ENCODE results near the gene CPTP.
"Not testable (repeated sequence)": the region's sequence is repeated elsewhere in the genome, so short reads cannot be mapped to it uniquely, and the experiment has no call there.

CPTP gene

GRCh38 chr1:1308756-1309250 is 15.8 kb upstream of the CPTP start:
- peaks cover 19% of the 10 kb centered on the region for H3K4me1 Mint-ChIP-seq (ENCODE audit: low read depth)
- no peaks in the 10 kb centered on the region for H3K9me3 Mint-ChIP-seq
- H3K27ac Mint-ChIP-seq: peak overlapping the region; percentile 84
- no peaks in the 10 kb centered on the region for H3K27me3 Mint-ChIP-seq
- H3K4me3 Mint-ChIP-seq: peak overlapping the region; percentile 85
- peaks cover 3% of the 10 kb centered on the region for H3K36me3 Mint-ChIP-seq (ENCODE audit: low read depth)

DNA sequence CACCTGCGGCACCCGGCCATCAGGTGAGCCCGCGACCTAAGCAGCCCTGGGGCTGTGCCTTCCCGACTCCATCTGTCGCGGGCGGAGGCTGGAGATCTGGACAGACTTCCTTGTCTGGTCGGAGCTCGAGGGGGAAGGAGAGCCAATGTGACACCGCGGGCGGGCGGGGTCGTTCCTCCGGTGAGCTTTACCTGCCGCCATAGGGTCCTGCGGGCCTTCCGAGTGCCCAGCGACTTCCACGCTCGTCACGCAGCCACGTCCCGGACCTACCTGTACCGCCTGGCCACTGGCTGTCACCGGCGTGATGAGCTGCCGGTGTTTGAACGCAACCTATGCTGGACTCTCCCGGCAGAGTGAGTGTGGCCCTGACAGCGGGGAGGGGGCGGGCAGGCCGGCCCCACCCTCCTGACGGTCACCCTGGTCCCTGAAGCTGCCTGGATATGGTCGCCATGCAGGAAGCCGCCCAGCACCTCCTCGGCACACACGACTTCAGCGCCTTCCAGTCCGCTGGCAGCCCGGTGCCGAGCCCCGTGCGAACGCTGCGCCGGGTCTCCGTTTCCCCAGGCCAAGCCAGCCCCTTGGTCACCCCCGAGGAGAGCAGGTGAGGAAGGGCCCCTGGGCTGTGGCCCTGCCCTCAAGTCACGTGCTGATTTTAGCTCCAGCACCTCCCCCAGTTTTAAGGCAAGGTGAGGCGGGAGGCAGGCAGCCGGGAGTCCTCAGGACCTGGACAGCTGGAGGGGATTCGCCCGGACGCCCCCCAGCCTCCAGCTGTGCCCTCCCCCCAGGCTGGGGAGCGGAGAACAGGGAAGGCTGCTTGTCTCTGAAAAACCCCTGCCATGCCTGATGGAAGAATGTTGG is 15.1 kb upstream of the CPTP start:
- Mint-ChIP-seq H3K36me3 (ENCODE audit: low read depth) (peaks cover 4% of the 10 kb centered on the region), H3K4me1 (ENCODE audit: low read depth) (peaks cover 19% of the 10 kb centered on the region), H3K4me3 (peak overlapping the region; percentile 81), H3K9me3 (no peaks in the 10 kb centered on the region), H3K27ac (peak overlapping the region; percentile 12), H3K27me3 (no peaks in the 10 kb centered on the region)

- no peak overlapping the region for H3K27ac Mint-ChIP-seq
- no peaks in the 10 kb centered on the region for H3K27me3 Mint-ChIP-seq
- peaks cover 19% of the 10 kb centered on the region for H3K4me1 Mint-ChIP-seq (ENCODE audit: low read depth)
- H3K4me3 Mint-ChIP-seq: no peak overlapping the region
- peaks cover 7% of the 10 kb centered on the region for H3K36me3 Mint-ChIP-seq (ENCODE audit: low read depth)
- H3K9me3 Mint-ChIP-seq: no peaks in the 10 kb centered on the region
These were observed 14.6 kb upstream of the CPTP start for GRCh38 chr1:1310109-1310385.

DNA sequence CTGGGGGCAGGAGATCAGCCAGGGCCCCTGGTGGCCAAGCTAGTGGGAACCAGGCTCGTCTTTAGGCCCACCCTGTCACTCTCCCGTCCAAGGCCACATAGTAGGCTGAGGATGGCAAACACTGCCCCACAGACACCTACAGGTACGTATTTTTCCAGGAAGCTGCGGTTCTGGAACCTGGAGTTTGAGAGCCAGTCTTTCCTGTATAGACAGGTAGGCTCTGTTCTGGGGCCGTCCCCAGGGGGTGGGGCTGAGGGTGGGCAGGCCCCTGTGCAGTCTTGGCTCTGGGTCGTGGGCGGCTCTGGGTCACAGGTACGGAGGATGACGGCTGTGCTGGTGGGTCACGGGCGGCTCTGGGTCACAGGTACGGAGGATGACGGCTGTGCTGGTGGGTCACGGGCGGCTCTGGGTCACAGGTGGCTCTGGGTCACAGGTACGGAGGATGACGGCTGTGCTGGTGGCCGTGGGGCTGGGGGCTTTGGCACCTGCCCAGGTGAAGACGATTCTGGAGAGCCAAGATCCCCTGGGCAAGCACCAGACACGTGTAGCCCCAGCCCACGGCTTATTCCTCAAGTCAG is 14.0 kb upstream of the CPTP start:
- H3K27me3 Mint-ChIP-seq: no peaks in the 10 kb centered on the region
- peaks cover 8% of the 10 kb centered on the region for H3K36me3 Mint-ChIP-seq (ENCODE audit: low read depth)
- H3K27ac Mint-ChIP-seq: no peak overlapping the region
- H3K9me3 Mint-ChIP-seq: no peaks in the 10 kb centered on the region
- peaks cover 16% of the 10 kb centered on the region for H3K4me1 Mint-ChIP-seq (ENCODE audit: low read depth)
- peak overlapping the region; percentile 14 for H3K4me3 Mint-ChIP-seq

- H3K27me3 Mint-ChIP-seq: no peaks in the 10 kb centered on the region
- H3K27ac Mint-ChIP-seq: no peak overlapping the region
- no peak overlapping the region for H3K4me3 Mint-ChIP-seq
- H3K36me3 Mint-ChIP-seq (ENCODE audit: low read depth): peaks cover 12% of the 10 kb centered on the region
- no peaks in the 10 kb centered on the region for H3K9me3 Mint-ChIP-seq
- peaks cover 9% of the 10 kb centered on the region for H3K4me1 Mint-ChIP-seq (ENCODE audit: low read depth)
These were observed 13.2 kb upstream of the CPTP start for GRCh38 chr1:1311107-1312104.

GRCh38 chr1:1312450-1313314 is 11.9 kb upstream of the CPTP start:
- no peak overlapping the region for H3K27ac Mint-ChIP-seq
- H3K9me3 Mint-ChIP-seq: no peaks in the 10 kb centered on the region
- H3K27me3 Mint-ChIP-seq: no peaks in the 10 kb centered on the region
- peaks cover 18% of the 10 kb centered on the region for H3K36me3 Mint-ChIP-seq (ENCODE audit: low read depth)
- H3K4me1 Mint-ChIP-seq (ENCODE audit: low read depth): no peaks in the 10 kb centered on the region
- H3K4me3 Mint-ChIP-seq: no peak overlapping the region

- no peaks in the 10 kb centered on the region for H3K4me1 Mint-ChIP-seq (ENCODE audit: low read depth)
- no peak overlapping the region for H3K4me3 Mint-ChIP-seq
- no peaks in the 10 kb centered on the region for H3K9me3 Mint-ChIP-seq
- H3K27ac Mint-ChIP-seq: peak overlapping the region; percentile 31
- H3K36me3 Mint-ChIP-seq (ENCODE audit: low read depth): peaks cover 18% of the 10 kb centered on the region
- H3K27me3 Mint-ChIP-seq: no peaks in the 10 kb centered on the region
These were observed 10.9 kb upstream of the CPTP start for GRCh38 chr1:1313500-1314236.

DNA sequence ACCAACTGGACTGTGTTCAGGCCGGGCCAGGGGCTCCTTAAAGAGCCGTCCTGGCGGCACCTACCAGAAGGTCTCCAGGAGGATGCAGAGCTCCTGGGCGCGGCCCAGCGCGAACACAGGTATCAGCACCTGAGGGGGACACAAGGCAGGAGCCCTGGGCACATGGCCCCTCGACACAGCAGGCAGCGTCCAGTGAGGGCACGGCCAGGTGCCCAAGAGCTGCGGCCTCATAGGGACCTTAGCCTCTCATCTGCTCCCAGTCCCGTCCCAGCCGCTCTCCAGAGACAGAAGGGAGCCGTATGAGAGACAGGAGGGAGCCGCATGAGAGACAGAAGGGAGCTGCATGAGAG is 10.4 kb upstream of the CPTP start:
- H3K36me3 Mint-ChIP-seq (ENCODE audit: low read depth): peaks cover 18% of the 10 kb centered on the region
- no peaks in the 10 kb centered on the region for H3K4me1 Mint-ChIP-seq (ENCODE audit: low read depth)
- H3K4me3 Mint-ChIP-seq: no peak overlapping the region
- H3K27me3 Mint-ChIP-seq: no peaks in the 10 kb centered on the region
- H3K9me3 Mint-ChIP-seq: no peaks in the 10 kb centered on the region
- no peak overlapping the region for H3K27ac Mint-ChIP-seq

DNA sequence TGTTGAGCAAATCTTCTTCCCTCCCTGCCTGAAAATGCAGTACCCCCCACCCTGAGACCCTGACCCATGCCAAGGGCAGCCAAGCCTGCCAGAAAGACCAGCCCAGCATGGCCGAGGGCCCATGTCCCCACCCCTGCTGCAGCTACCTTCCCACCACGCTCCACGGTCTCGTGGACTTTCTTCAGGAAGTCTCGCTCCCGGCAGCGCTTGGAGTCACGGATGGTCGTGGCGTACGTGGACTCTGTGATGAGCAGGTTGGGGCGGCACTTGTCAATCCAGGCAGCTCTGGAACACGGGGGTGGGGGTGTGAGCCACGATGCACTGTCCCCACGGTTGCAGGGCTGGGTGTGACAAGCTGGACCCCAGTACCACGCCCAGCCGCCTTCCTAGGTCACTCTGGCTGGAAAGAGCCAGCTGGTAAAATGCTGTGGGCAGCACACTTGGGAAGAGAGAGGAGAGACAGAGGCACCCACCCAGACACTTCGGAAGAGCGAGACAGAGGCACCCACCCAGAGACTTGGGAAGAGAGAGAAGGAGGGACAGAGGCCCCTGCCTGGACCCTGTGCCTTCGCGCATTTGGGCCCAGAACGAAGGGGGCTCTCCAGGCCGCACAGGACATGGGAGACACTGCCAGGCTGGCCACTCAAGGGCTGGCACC is 9.8 kb upstream of the CPTP start:
- H3K4me3 Mint-ChIP-seq: no peak overlapping the region
- no peak overlapping the region for H3K27ac Mint-ChIP-seq
- no peaks in the 10 kb centered on the region for H3K9me3 Mint-ChIP-seq
- no peaks in the 10 kb centered on the region for H3K4me1 Mint-ChIP-seq (ENCODE audit: low read depth)
- H3K27me3 Mint-ChIP-seq: no peaks in the 10 kb centered on the region
- H3K36me3 Mint-ChIP-seq (ENCODE audit: low read depth): peaks cover 22% of the 10 kb centered on the region

DNA sequence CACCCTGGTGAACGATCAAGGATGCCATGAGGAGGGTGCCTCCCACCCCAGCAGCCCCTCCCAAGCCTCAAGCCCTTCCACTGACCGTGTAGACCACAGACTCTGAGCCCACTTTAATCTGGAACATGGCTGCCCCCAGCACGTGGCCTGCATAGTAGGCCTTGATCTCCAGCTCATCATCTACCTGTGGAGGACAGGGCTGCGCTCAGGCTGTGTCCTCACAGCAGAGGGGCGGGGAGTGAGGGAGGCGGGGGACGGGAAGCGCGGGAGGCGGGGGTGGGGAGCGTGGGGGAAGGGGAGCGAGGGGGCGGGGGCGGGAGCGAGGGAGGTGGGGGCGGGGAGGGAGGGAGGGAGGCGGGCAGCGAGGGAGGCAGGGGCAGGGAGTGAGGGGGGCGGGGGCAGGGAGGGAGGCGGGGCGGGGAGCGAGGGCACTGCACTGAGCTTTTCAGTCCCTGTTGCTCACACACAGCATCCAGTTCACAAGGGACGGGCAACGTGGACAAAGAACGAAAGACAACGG is 9.1 kb upstream of the CPTP start:
- H3K4me1 Mint-ChIP-seq (ENCODE audit: low read depth): no peaks in the 10 kb centered on the region
- H3K4me3 Mint-ChIP-seq: no peak overlapping the region
- H3K27me3 Mint-ChIP-seq: no peaks in the 10 kb centered on the region
- peaks cover 27% of the 10 kb centered on the region for H3K36me3 Mint-ChIP-seq (ENCODE audit: low read depth)
- no peaks in the 10 kb centered on the region for H3K9me3 Mint-ChIP-seq
- H3K27ac Mint-ChIP-seq: no peak overlapping the region

DNA sequence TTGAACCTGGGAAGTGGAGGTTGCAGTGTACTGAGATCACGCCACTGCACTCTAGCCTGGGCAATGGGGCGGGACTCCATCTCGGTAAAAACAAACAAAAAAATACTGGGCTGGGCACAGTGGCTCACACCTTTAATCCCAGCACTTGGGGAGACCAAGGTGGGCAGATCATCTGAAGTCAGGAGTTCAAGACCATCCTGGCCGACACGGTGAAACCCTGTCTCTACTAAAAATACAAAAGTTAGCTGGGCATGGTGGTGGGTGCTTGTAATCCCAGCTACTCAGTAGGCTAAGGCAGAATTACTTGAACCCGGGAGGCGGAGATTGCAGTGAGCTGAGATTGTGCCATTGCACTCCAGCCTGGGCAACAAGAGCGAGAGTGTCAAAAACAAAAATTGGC is 8.4 kb upstream of the CPTP start:
- H3K27ac Mint-ChIP-seq; H3K4me3 Mint-ChIP-seq; H3K4me1 Mint-ChIP-seq (ENCODE audit: low read depth); H3K27me3 Mint-ChIP-seq; H3K9me3 Mint-ChIP-seq: not testable (repeated sequence)
- H3K36me3 Mint-ChIP-seq (ENCODE audit: low read depth): peaks cover 27% of the 10 kb centered on the region

DNA sequence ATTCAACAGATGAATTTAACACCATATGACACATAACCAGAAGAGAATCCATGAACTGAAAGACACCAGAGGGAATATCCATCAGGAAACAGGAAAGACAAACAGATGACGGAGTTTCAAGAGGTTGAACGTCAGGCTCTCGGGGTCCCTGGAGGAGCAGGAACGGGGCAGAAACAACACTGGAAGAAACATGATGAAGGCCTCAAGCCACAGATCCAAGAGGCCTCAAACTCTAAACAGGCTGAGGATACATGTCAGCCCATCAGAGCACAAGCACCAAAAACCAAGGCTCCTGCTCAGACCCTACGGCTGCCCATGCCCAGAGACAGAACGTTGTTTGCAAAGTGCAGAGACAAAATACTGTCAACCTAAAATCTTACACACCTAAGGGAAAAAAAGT is 7.2 kb upstream of the CPTP start:
- no peak overlapping the region for H3K27ac Mint-ChIP-seq
- no peaks in the 10 kb centered on the region for H3K27me3 Mint-ChIP-seq
- peaks cover 27% of the 10 kb centered on the region for H3K36me3 Mint-ChIP-seq (ENCODE audit: low read depth)
- H3K4me3 Mint-ChIP-seq: no peak overlapping the region
- H3K4me1 Mint-ChIP-seq (ENCODE audit: low read depth): peaks cover 5% of the 10 kb centered on the region
- no peaks in the 10 kb centered on the region for H3K9me3 Mint-ChIP-seq

- Mint-ChIP-seq H3K27me3 (no peaks in the 10 kb centered on the region), H3K27ac (no peak overlapping the region), H3K9me3 (no peaks in the 10 kb centered on the region), H3K4me1 (ENCODE audit: low read depth) (peaks cover 11% of the 10 kb centered on the region), H3K4me3 (no peak overlapping the region), H3K36me3 (ENCODE audit: low read depth) (peaks cover 27% of the 10 kb centered on the region)
These were observed 6.4 kb upstream of the CPTP start for GRCh38 chr1:1318131-1318652.

All from stimulated activated naive CD8-positive, alpha-beta T cell treated with anti-CD3 and anti-CD28 coated beads, Interleukin-15, Interleukin-2, amounts not matched to agents 100 ng/mL and 50 ng/mL, for 24 hours (primary cell).